ENCODE measurements around the gene BMAL1. TPM values are rescaled to one million over a fixed set of nuclear protein-coding genes. Genes with fewer than 3 reads are reported as not detected.
"Not testable (repeated sequence)": the region's sequence is repeated elsewhere in the genome, so short reads cannot be mapped to it uniquely, and the experiment has no call there.

BMAL1 gene
- total and polyA plus RNA-seq, 5 donors, result 6.5 to 23.4 (median 18.8) TPM

DNA sequence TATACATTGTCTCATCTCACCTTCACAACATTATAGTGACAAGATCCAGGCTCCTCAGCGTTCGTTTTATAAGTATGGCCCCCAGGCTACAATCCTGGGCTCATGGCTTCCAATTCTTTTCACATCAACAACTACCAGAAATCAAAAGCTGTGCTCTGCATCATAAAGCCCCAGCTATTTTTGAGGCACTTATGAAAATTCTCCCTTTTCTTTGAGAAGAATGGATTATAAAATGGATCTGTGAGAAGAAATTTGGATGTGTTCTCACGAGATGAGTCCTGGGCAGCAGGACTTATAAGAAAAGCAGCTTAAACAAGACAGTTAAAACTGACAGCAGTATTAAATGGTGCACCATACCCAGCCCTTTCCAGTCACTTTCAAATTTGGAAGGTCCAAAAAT is 105.2 kb downstream of the BMAL1 start:
- no peak for DNase-seq
- intact Hi-C loops (cut with DNase I), result no loop called here
- no peaks in the 10 kb centered on the region for H3K9me3 ChIP-seq (ENCODE audit: control insufficient read depth, low read length)
- no peak for ATAC-seq
- H3K27ac ChIP-seq (ENCODE audit: low read length), result no peak overlapping the region
- WGBS, result 96% methylated on average over 3 of the region's 3 CpGs
- H3K4me1 ChIP-seq (ENCODE audit: control insufficient read depth, insufficient read depth, low read length), result no peaks in the 10 kb centered on the region
- no peaks in the 10 kb centered on the region for H3K27me3 ChIP-seq (ENCODE audit: control insufficient read depth, insufficient read depth)
- no peak overlapping the region for H3K4me3 ChIP-seq (ENCODE audit: low read length)

GRCh38 chr11:13384908-13385640 is 107.5 kb downstream of the BMAL1 start:
- no peak overlapping the region for H3K27ac ChIP-seq (ENCODE audit: low read length)
- DNase-seq, result no peak
- H3K9me3 ChIP-seq (ENCODE audit: control insufficient read depth, low read length), result no peaks in the 10 kb centered on the region
- intact Hi-C loops (cut with DNase I), result no loop called here
- ATAC-seq, result peak in 1 of 2 donors; percentile 31
- H3K4me1 ChIP-seq (ENCODE audit: control insufficient read depth, insufficient read depth, low read length), result no peaks in the 10 kb centered on the region
- WGBS, result 26% methylated on average over 4 of the region's 4 CpGs
- H3K27me3 ChIP-seq (ENCODE audit: control insufficient read depth, insufficient read depth), result no peaks in the 10 kb centered on the region
- H3K4me3 ChIP-seq (ENCODE audit: low read length), result no peak overlapping the region

- DNase-seq (no peak), ATAC-seq (no peak)
- H3K9me3 ChIP-seq (ENCODE audit: control insufficient read depth, low read length), result no peaks in the 10 kb centered on the region
- no peaks in the 10 kb centered on the region for H3K27me3 ChIP-seq (ENCODE audit: control insufficient read depth, insufficient read depth)
- H3K4me1 ChIP-seq (ENCODE audit: control insufficient read depth, insufficient read depth, low read length), result no peaks in the 10 kb centered on the region
- WGBS, result 85% methylated on average over 2 of the region's 2 CpGs
- no peak overlapping the region for H3K27ac ChIP-seq (ENCODE audit: low read length)
- no peak overlapping the region for H3K4me3 ChIP-seq (ENCODE audit: low read length)
- intact Hi-C loops (cut with DNase I), result no loop called here
These were observed 109.0 kb downstream of the BMAL1 start for GRCh38 chr11:13386567-13386966.

DNA sequence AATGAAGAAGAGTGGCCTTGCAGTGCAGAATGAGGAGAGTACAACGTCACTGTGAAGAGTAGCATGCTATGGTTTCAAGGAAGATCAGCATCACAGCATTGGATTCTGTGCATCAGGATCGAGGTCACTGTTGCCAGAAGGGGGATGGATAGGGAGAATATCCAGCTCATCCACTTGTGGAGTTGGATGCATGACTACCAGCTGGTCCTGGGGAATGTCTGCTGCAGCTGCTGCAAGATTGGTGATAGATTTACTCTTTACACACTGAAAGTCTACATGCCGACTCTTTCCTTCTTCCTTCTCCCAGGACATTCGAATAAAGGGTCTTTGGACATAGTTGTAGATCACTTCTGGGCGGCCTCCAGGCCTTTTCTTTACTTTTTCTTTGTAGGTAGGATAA is 111.2 kb downstream of the BMAL1 start:
- intact Hi-C loops (cut with DNase I), result no loop called here
- Histone ChIP-seq H3K4me3 (ENCODE audit: low read length) (no peak overlapping the region), H3K27ac (ENCODE audit: low read length) (no peak overlapping the region), H3K9me3 (ENCODE audit: control insufficient read depth, low read length) (no peaks in the 10 kb centered on the region), H3K4me1 (ENCODE audit: control insufficient read depth, insufficient read depth, low read length) (no peaks in the 10 kb centered on the region), H3K27me3 (ENCODE audit: control insufficient read depth, insufficient read depth) (no peaks in the 10 kb centered on the region)
- ATAC-seq (no peak), DNase-seq (no peak)
- 85% methylated on average over 5 of the region's 5 CpGs for WGBS

DNA sequence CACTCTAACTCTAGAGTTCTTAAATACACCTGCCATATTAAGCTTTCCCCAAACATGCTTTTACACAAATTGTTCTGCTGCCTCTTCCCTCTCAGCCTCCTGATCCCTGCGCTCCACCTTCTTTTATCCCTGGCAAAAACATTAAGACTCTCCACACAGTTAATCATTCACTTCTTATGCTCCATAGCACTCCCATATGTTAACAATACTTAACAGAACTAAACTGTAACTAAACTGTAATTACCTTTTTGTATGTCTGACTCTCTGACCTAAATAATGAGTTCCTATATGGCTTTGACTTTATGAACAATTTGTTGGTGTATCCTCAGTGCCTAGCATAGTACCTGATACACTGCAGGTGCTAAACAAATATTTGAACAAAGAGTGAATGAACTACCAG is 113.6 kb downstream of the BMAL1 start:
- DNase-seq, result no peak
- H3K9me3 ChIP-seq (ENCODE audit: control insufficient read depth, low read length), result no peaks in the 10 kb centered on the region
- H3K27me3 ChIP-seq (ENCODE audit: control insufficient read depth, insufficient read depth), result no peaks in the 10 kb centered on the region
- intact Hi-C loops (cut with DNase I), result no loop called here
- ATAC-seq, result no peak
- H3K27ac ChIP-seq (ENCODE audit: low read length), result no peak overlapping the region
- no peaks in the 10 kb centered on the region for H3K4me1 ChIP-seq (ENCODE audit: control insufficient read depth, insufficient read depth, low read length)
- no peak overlapping the region for H3K4me3 ChIP-seq (ENCODE audit: low read length)
- 98% methylated on average over 1 of the region's 1 CpG for WGBS

DNA sequence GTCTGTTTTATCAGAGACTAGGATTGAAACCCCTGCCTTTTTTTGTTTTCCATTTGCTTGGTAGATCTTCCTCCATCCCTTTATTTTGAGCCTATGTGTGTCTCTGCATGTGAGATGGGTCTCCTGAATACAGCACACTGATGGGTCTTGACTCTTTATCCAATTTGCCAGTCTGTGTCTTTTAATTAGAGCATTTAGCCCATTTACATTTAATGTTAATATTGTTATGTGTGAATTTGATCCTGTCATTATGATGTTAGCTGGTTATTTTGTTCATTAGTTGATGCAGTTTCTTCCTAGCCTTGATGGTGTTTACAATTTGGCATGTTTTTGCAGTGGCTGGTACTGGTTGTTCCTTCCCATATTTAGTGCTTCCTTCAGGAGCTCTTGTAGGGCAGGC is 120.7 kb downstream of the BMAL1 start:
- ATAC-seq; intact Hi-C loops (cut with DNase I): not testable (repeated sequence)

DNA sequence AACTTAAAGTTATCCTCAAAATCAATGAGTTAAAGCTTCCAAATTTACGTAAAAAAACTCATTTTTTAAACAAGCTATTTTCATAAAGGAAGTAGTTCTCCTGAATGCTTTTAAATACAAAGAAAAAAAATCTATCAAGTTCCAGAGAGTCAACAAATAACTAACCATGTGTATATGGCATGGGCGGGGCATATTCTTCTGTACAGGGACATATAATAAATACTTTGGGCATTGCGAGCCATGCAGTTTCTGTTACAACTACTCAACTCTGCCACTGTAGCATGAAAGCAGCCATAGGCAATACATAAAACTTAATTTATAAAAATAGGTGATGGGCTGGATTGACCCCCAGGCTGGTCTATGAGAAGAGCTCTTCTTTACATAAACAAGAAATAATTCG is 127.6 kb downstream of the BMAL1 start:
- ATAC-seq (no peak), DNase-seq (no peak)
- no peaks in the 10 kb centered on the region for H3K27me3 ChIP-seq (ENCODE audit: control insufficient read depth, insufficient read depth)
- no peaks in the 10 kb centered on the region for H3K4me1 ChIP-seq (ENCODE audit: control insufficient read depth, insufficient read depth, low read length)
- intact Hi-C loops (cut with DNase I), result no loop called here
- H3K27ac ChIP-seq (ENCODE audit: low read length), result no peak overlapping the region
- H3K9me3 ChIP-seq (ENCODE audit: control insufficient read depth, low read length), result no peaks in the 10 kb centered on the region
- 98% methylated on average over 4 of the region's 4 CpGs for WGBS
- no peak overlapping the region for H3K4me3 ChIP-seq (ENCODE audit: low read length)

More for the DNA sequence above, 120.7 kb downstream of the BMAL1 start:
- not testable (repeated sequence) for H3K4me1 ChIP-seq (ENCODE audit: control insufficient read depth, insufficient read depth, low read length); H3K4me3 ChIP-seq (ENCODE audit: low read length); H3K27me3 ChIP-seq (ENCODE audit: control insufficient read depth, insufficient read depth); H3K27ac ChIP-seq (ENCODE audit: low read length); H3K9me3 ChIP-seq (ENCODE audit: control insufficient read depth, low read length); DNase-seq

GRCh38 chr11:13415201-13415600 is 137.6 kb downstream of the BMAL1 start:
- DNase-seq (no peak), ATAC-seq (no peak)
- H3K9me3 ChIP-seq (ENCODE audit: control insufficient read depth, low read length), result no peaks in the 10 kb centered on the region
- 90% methylated on average over 3 of the region's 3 CpGs for WGBS
- H3K4me3 ChIP-seq (ENCODE audit: low read length), result no peak overlapping the region
- H3K4me1 ChIP-seq (ENCODE audit: control insufficient read depth, insufficient read depth, low read length), result no peaks in the 10 kb centered on the region
- H3K27ac ChIP-seq (ENCODE audit: low read length), result no peak overlapping the region
- no peaks in the 10 kb centered on the region for H3K27me3 ChIP-seq (ENCODE audit: control insufficient read depth, insufficient read depth)
- intact Hi-C loops (cut with DNase I), result no loop called here

DNA sequence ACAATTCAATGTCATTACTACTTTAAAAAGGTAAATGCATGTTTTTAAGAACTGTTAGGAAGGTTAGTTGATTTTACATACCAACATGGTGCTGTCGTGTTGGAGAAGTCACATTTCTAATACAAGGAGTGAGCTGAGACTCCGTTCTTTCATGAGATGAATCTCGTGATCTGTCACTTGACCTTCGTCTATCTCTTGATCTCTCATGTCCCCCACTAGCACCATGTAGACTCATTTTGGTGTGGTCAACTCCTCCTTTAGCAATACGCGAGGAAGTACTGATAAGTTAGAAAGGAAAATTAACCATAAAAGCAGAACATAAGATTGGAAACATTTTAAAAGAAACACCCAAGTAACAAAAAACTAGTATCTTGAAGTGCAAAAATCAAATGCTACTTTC is 144.0 kb downstream of the BMAL1 start:
- no peak for DNase-seq

GRCh38 chr11:13423372-13423771 is 145.8 kb downstream of the BMAL1 start:
- H3K9me3 ChIP-seq (ENCODE audit: control insufficient read depth, low read length), result no peaks in the 10 kb centered on the region
- no peaks in the 10 kb centered on the region for H3K4me1 ChIP-seq (ENCODE audit: control insufficient read depth, insufficient read depth, low read length)
- no peak overlapping the region for H3K27ac ChIP-seq (ENCODE audit: low read length)
- no peak overlapping the region for H3K4me3 ChIP-seq (ENCODE audit: low read length)
- intact Hi-C loops (cut with DNase I), result no loop called here
- DNase-seq (no peak), ATAC-seq (no peak)
- H3K27me3 ChIP-seq (ENCODE audit: control insufficient read depth, insufficient read depth), result no peaks in the 10 kb centered on the region
- 87% methylated on average over 6 of the region's 6 CpGs for WGBS

More for the DNA sequence above, 144.0 kb downstream of the BMAL1 start:
- Histone ChIP-seq H3K9me3 (ENCODE audit: control insufficient read depth, low read length) (no peaks in the 10 kb centered on the region), H3K27ac (ENCODE audit: low read length) (no peak overlapping the region), H3K4me1 (ENCODE audit: control insufficient read depth, insufficient read depth, low read length) (no peaks in the 10 kb centered on the region), H3K4me3 (ENCODE audit: low read length) (no peak overlapping the region), H3K27me3 (ENCODE audit: control insufficient read depth, insufficient read depth) (no peaks in the 10 kb centered on the region)
- ATAC-seq, result no peak
- WGBS, result 96% methylated on average over 6 of the region's 6 CpGs
- intact Hi-C loops (cut with DNase I), result no loop called here

- no peak for ATAC-seq
These were observed 149.8 kb downstream of the BMAL1 start for GRCh38 chr11:13427440-13427839.

GRCh38 chr11:13429288-13429687 is 151.7 kb downstream of the BMAL1 start:
- no peak for ATAC-seq
- H3K4me3 ChIP-seq (ENCODE audit: low read length), result no peak overlapping the region
- H3K9me3 ChIP-seq (ENCODE audit: control insufficient read depth, low read length), result no peaks in the 10 kb centered on the region
- intact Hi-C loops (cut with DNase I), result no loop called here
- no peak overlapping the region for H3K27ac ChIP-seq (ENCODE audit: low read length)
- DNase-seq, result no peak
- 99% methylated on average over 1 of the region's 1 CpG for WGBS
- H3K4me1 ChIP-seq (ENCODE audit: control insufficient read depth, insufficient read depth, low read length), result no peaks in the 10 kb centered on the region
- no peaks in the 10 kb centered on the region for H3K27me3 ChIP-seq (ENCODE audit: control insufficient read depth, insufficient read depth)

More at GRCh38 chr11:13427440-13427839, 149.8 kb downstream of the BMAL1 start:
- Histone ChIP-seq H3K4me3 (ENCODE audit: low read length) (no peak overlapping the region), H3K27me3 (ENCODE audit: control insufficient read depth, insufficient read depth) (no peaks in the 10 kb centered on the region), H3K9me3 (ENCODE audit: control insufficient read depth, low read length) (no peaks in the 10 kb centered on the region), H3K4me1 (ENCODE audit: control insufficient read depth, insufficient read depth, low read length) (no peaks in the 10 kb centered on the region), H3K27ac (ENCODE audit: low read length) (no peak overlapping the region)
- DNase-seq, result no peak
- intact Hi-C loops (cut with DNase I), result no loop called here

Measured in right cardiac atrium (tissue), 5 donors.